COLO668 (cell line): Measurements from ENCODE around the gene MROH2B.

Source experiments
- DNase-seq: peaks from one replicate; lab custom pipeline; 2025; ENCODE audit not compliant: unreplicated experiment; lab: John Stamatoyannopoulos, UW

MROH2B gene

GRCh38 chr5:41071242-41071641, at the start of gene MROH2B:
TSS of gene MROH2B (minus strand) at chr5:41071342. CDS start at chr5:41070852, 490 bp downstream.
- no peak for DNase-seq

GRCh38 chr5:41120600-41120999, 49.5 kb upstream of the MROH2B start:
- no peak for DNase-seq

GRCh38 chr5:41118177-41118576, 47.0 kb upstream of the MROH2B start:
- DNase-seq, result no peak

- DNase-seq, result no peak
Measured at GRCh38 chr5:41115281-41115680, 44.1 kb upstream of the MROH2B start.

- no peak for DNase-seq
Measured at GRCh38 chr5:41112486-41113455, 41.6 kb upstream of the MROH2B start.

- DNase-seq, result no peak
Measured at GRCh38 chr5:41109186-41109585, 38.0 kb upstream of the MROH2B start.

- no peak for DNase-seq
Measured at GRCh38 chr5:41102341-41102740, 31.2 kb upstream of the MROH2B start.

- no peak for DNase-seq
Measured at GRCh38 chr5:41097642-41098041, 26.5 kb upstream of the MROH2B start.

GRCh38 chr5:41095324-41096101, 24.4 kb upstream of the MROH2B start:
- DNase-seq, result no peak

GRCh38 chr5:41094871-41095270, 23.7 kb upstream of the MROH2B start:
- DNase-seq, result no peak

- no peak for DNase-seq
Measured at GRCh38 chr5:41093803-41094202, 22.7 kb upstream of the MROH2B start.

- DNase-seq, result no peak
Measured at GRCh38 chr5:41087461-41087860, 16.3 kb upstream of the MROH2B start.

GRCh38 chr5:41083306-41083705, 12.2 kb upstream of the MROH2B start:
- DNase-seq, result no peak

- DNase-seq, result no peak
Measured at GRCh38 chr5:41071975-41072374, 833 bp upstream of the MROH2B start.

- DNase-seq, result no peak
Measured at GRCh38 chr5:41067714-41068568, 3.2 kb downstream of the MROH2B start.

- no peak for DNase-seq
Measured at GRCh38 chr5:41065691-41066335, 5.3 kb downstream of the MROH2B start.

- DNase-seq, result no peak
Measured at GRCh38 chr5:41057940-41058339, 13.2 kb downstream of the MROH2B start.

- DNase-seq, result no peak
Measured at GRCh38 chr5:41057231-41057630, 13.9 kb downstream of the MROH2B start.

- DNase-seq, result no peak
Measured at GRCh38 chr5:41048986-41049385, 22.2 kb downstream of the MROH2B start.

GRCh38 chr5:41043109-41043747, 27.9 kb downstream of the MROH2B start:
- DNase-seq, result no peak
